Upper lobe of right lung (tissue), 1 donor: Measurements from ENCODE around the gene SGMS1. TPM values are rescaled to one million over a fixed set of nuclear protein-coding genes. Genes with fewer than 3 reads are reported as not detected.

Source experiments
- ATAC-seq: fragments of 200-7000 bp; cut with Tn5 transposase; one replicate; pipeline ENCODE4 v1.9.1; 2020; ENCODE audit warnings: mild to moderate bottlenecking, moderate library complexity
- DNase-seq: peaks from one replicate; pipeline ENCODE4 v3.0.0-alpha.2; 2020
- H3K27ac ChIP-seq: fragments of 200-600 bp; one replicate; pipeline ENCODE4 v1.8.0; 2022
- H3K27me3 ChIP-seq: fragments of 200-600 bp; one replicate; pipeline ENCODE4 v1.8.0; 2022; ENCODE audit warnings: mild to moderate bottlenecking
- H3K36me3 ChIP-seq: fragments of 200-600 bp; one replicate; pipeline ENCODE4 v1.8.0; 2022
- H3K4me1 ChIP-seq: fragments of 200-600 bp; one replicate; pipeline ENCODE4 v1.8.0; 2022
- H3K4me3 ChIP-seq: fragments of 200-600 bp; one replicate; pipeline ENCODE4 v1.8.0; 2022; ENCODE audit warnings: mild to moderate bottlenecking
- H3K9me3 ChIP-seq: fragments of 200-600 bp; one replicate; pipeline ENCODE4 v1.8.0; 2022
- CTCF ChIP-seq: fragments of 200-600 bp; IDR thresholded peaks from one replicate; pipeline ENCODE4 v1.8.0; 2022; ENCODE audit warnings: antibody characterized with exemption
- intact Hi-C: fragments of 100-400 bp; cut with DNase I; formaldehyde crosslinking; loops from one replicate; pipeline ENCODE4 v1.11.0; 2022
- total RNA-seq: library from RNA; stranded (reverse); fragmentation: NEBNext Ultra II Directional; extraction: Animal tissue kit (Norgen Biotek cat#: 25700); gene quantifications from one replicate; pipeline ENCODE4 v1.2.1, GENCODE V29; 2021
- donor health status: DM: no; HTN: yes; CAD: no; lungs with severe emphysema.

The SGMS1 gene
- total RNA-seq, 1 donor from 2014 or later: 73.1 TPM

- ATAC-seq (peak; percentile 50), DNase-seq (no peak)
- Histone ChIP-seq H3K27me3 (no peaks in the 10 kb centered on the region), H3K4me1 (peaks cover 47% of the 10 kb centered on the region), H3K4me3 (peak overlapping the region; percentile 71), H3K9me3 (no peaks in the 10 kb centered on the region), H3K27ac (peak overlapping the region; percentile 88), H3K36me3 (no peaks in the 10 kb centered on the region)
- no peak for TF ChIP-seq CTCF
- intact Hi-C loops: no loop called here
These were observed 206.3 kb downstream of the SGMS1 start for GRCh38 chr10:50417486-50417885.

GRCh38 chr10:50416881-50417280 is 206.9 kb downstream of the SGMS1 start:
- TF ChIP-seq CTCF: no peak
- H3K4me3 ChIP-seq: peak overlapping the region; percentile 71
- no peaks in the 10 kb centered on the region for H3K27me3 ChIP-seq
- H3K27ac ChIP-seq: peak overlapping the region; percentile 88
- H3K9me3 ChIP-seq: no peaks in the 10 kb centered on the region
- intact Hi-C loops: no loop called here
- H3K36me3 ChIP-seq: no peaks in the 10 kb centered on the region
- ATAC-seq: no peak
- H3K4me1 ChIP-seq: peaks cover 52% of the 10 kb centered on the region
- DNase-seq: no peak

GRCh38 chr10:50416181-50416824 is 207.5 kb downstream of the SGMS1 start:
- no peak for TF ChIP-seq CTCF
- ATAC-seq (no peak), DNase-seq (no peak)
- H3K27me3 ChIP-seq: no peaks in the 10 kb centered on the region
- H3K27ac ChIP-seq: peak overlapping the region; percentile 88
- intact Hi-C loops: no loop called here
- H3K4me3 ChIP-seq: peak overlapping the region; percentile 71
- H3K4me1 ChIP-seq: peaks cover 50% of the 10 kb centered on the region
- H3K9me3 ChIP-seq: no peaks in the 10 kb centered on the region
- no peaks in the 10 kb centered on the region for H3K36me3 ChIP-seq

- TF ChIP-seq CTCF: no peak
- Histone ChIP-seq H3K4me1 (peaks cover 43% of the 10 kb centered on the region), H3K9me3 (no peaks in the 10 kb centered on the region), H3K36me3 (no peaks in the 10 kb centered on the region), H3K27me3 (no peaks in the 10 kb centered on the region), H3K4me3 (peak overlapping the region; percentile 71), H3K27ac (no peak overlapping the region)
- peak; percentile 37 for ATAC-seq
- no peak for DNase-seq
- intact Hi-C loops: no loop called here
These were observed 208.5 kb downstream of the SGMS1 start for GRCh38 chr10:50415292-50415691.

GRCh38 chr10:50410066-50410811 is 213.5 kb downstream of the SGMS1 start:
- ATAC-seq: no peak
- Histone ChIP-seq H3K36me3 (no peaks in the 10 kb centered on the region), H3K9me3 (no peaks in the 10 kb centered on the region), H3K4me3 (no peak overlapping the region), H3K27ac (no peak overlapping the region), H3K27me3 (no peaks in the 10 kb centered on the region), H3K4me1 (peaks cover 27% of the 10 kb centered on the region)
- DNase-seq: no peak
- intact Hi-C loops: no loop called here
- TF ChIP-seq CTCF: no peak
